Amygdala (tissue), 56 donors: ENCODE measurements around the gene KCNK3.

Experiments
- DNase-seq, 56 donors: peaks; one replicate each; lab custom pipeline; 2025; lab: John Stamatoyannopoulos, UW

Gene KCNK3

GRCh38 chr2:26724784-26725520 is 32.4 kb downstream of the KCNK3 start:
- no peak for DNase-seq

GRCh38 chr2:26725521-26725820 is 32.9 kb downstream of the KCNK3 start:
- DNase-seq, result no peak

DNA sequence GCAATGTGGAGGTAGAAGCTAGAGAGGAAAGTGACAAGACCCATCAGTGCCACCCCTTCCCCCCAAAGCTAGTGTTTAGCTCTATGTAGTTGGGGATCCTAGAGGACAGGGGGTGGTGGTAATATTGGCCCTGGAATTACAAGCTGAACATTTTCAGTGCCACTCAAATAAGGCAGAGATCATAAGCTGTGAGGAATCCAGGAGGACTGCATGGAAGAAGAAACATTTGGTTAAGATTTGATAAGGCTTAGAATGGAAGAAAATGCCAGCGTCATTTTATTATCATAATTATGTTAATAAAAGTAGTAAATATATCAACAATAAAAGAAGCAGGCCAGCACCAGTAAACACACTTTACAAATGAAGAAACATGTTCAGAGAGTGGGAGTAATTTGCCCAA is 33.7 kb downstream of the KCNK3 start:
- DNase-seq, result no peak

GRCh38 chr2:26727641-26728561 is 35.4 kb downstream of the KCNK3 start:
- no peak for DNase-seq

DNA sequence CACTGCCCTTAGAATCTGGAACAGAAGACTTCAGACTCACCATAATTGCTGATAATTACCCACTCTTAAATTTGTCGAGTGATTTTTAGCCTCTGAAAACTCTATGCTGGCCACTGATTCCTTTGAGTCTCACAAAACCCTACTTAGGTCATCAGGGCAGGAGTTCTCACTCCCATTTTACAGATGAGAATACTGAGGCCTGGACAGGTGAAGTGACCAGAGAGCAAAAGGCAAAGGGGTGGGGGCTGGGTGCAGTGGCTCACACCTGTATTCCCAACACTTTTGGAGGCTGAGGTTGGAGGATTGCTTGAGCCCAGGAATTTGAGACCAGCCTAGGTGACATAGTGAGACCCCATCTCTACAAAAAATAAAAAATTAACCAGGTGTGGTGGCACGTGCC is 36.8 kb downstream of the KCNK3 start:
- DNase-seq, result no peak

DNA sequence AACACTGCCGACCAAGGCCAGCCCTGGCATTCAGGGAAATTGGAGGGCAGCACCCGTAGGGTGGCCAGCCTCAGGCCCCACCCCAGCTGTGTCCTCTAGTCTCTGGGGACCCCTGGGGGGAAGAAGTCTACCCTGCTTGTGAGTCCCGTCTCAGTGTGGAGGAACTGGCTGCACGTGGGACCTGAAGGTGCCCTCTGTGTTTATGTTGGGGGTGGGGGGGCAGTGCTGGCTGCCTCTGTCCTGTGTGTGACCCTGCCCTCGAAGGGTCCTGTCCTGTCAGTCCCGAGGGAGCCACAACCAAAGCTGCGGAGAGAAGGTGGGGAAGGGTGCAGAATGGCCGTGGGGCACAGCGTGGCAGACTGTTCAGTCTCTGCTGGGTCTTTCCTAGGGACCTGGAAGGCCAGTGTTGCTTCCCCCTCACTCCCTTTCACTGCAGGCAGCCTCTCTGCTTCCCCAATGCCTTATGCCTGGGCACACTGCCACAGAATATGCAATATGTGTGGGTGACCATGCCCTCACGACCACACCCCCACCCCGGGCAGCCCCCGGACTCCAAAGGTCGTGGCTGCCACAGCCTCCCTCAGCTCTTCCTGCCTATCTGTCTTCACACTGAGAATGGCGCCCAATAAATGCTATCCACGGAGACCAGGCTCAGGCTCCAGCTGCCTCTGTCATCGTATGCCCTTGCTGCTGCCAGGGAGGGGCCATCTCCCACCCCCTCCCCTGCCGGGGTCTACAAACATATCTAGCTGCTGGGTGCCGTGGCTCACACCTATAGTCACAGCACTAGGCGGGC is 38.2 kb downstream of the KCNK3 start:
- DNase-seq, result no peak

DNA sequence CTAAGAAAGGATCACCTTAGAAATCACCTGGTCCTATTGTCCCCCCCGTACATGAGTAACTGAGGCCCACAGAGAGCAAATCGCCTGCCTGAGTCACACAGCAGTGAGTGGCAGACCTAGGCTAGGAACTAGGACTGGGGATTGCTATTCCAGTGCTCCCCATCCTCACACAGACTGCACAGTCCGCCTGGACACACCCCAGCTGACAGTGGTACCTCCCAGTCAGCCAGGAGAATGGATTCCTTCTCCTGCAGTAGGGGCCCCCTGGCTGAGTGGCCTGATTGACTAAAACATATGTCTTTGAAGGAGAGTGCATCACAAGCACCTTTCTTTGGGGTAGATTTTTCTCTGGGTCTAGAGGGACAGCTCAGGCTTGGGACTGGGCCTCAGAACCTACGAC is 39.2 kb downstream of the KCNK3 start:
- no peak for DNase-seq

GRCh38 chr2:26732446-26732845 is 39.9 kb downstream of the KCNK3 start:
- DNase-seq, result no peak

- DNase-seq, result no peak
Measured at GRCh38 chr2:26733413-26733812, 40.9 kb downstream of the KCNK3 start.

DNA sequence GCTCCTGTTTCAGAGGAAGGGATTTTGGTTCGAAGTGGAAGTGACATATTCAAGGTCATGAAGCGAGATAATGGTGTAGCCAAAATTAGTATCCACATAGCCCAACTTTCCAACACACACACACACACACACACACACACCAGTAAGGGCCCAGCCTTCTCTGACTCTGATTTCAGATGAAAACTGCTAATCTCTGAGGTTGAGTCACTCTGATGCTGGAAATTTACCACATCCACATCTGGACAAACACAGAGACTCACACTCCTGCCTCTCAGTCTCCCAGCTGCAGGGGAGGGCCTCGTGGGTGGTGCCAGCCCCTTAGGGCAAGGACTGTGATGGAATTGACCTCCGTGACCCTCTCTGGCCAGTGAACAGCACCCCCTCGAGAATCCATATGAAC is 42.6 kb downstream of the KCNK3 start:
- DNase-seq, result no peak

DNA sequence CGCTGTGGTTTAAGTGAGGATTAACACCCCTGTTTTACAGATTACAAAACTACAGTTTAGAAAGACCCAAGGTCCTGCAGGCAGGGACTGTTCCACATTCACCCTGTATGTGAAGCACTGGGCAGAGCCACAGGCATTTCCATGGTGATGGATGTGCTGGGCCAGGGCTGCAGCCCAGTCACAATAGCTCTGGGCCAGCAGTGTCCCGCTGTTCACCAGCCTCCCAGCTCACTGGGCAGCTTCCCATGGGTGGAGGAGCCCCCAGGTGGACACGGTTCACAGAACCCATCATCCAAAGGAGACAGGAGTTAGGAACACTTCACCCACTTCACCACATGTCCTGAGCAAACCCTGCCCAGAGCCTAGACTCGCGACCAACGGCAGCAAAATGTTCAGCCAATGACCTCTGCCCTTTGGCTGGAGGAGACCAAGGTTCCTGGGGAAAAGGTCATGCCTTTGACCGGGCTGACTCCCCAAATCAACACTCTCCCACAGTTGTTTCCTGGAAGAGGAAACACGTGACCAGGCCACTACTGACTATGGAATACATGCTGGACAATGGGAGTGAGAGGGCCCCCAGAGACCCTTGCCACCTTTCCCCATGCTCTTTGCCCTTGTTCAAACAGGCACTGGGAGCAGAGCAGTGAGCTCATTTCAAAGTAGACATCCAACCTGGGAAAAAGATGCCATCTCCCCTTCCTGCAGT is 43.5 kb downstream of the KCNK3 start:
- DNase-seq, result peak in 20 of 56 donors; percentile 3 to 61 (median 21)

DNA sequence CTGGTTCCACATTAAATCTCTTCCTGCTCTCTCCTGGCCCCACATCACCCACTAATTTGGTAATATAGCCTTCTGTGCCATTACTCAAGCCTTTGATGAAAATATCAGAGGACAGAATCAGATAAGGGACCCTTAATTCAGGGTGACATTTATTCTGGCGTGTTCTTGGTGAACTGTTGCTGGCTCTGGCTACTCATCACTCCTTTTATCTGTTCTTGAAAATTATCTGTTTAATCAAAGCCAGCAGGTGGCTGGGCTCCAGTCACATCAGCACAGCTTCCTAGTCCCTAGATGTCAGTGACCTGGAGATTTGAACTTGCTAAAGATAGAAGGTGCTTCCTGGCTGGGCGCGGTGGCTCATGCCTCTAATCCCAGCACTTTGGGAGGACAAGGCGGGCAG is 44.7 kb downstream of the KCNK3 start:
- no peak for DNase-seq

DNA sequence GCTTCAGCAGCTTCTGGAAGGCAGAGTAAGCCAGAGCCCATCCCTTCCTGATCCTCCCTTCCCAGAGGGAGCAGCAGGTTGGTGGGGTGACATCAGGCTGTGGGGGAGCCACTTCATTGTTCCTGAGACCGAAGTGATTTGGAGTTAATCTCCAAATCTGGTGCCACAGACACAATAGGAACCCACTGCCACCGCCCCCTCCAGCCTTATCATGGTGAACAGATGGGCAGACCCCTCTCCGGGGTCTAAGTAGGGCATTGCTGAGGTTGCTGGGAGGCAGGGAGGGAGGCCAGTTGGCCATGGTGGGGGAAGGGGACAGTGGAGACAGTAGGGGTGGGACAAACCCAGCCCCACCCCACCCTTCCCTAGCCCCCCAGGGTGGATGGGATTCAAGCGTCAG is 46.0 kb downstream of the KCNK3 start:
- no peak for DNase-seq

DNA sequence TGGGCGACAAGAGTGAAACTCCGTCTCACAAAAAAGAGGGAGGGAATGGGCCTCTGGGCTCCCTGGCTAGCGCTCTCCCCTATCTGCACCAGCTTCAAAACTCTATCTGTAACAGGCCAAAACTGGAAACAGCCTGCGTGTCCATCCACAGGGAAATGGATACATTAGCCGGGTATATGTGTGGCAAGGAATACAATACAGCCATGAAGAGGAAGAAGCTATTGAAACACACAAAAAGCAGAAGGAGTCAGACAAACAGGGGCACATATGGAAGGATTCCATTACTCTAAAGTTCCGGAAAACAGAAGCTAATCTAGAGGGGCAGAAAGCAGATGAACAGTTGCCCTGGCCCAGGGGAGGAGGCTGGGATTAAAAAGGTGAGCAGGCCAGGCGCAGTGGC is 47.0 kb downstream of the KCNK3 start:
- DNase-seq, result no peak

DNA sequence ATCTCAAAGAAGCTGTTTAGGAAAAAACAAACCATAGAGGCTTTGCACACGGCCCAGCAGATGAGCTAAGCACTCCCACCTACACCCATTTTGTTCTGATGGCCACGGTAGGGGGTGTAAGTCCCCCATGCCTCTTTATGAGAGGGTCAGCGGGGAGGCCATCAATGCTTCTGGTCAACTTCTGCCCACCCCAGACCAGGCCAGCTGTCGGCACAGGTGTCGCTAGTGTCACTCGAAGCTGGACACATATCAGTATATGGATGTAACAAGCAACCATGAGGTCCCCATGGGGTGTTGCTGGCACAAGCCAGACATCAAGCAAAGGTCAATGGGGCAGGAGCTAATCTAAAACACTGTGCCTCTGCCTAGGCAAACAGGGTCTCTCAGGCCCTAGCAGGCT is 47.8 kb downstream of the KCNK3 start:
- no peak for DNase-seq

- no peak for DNase-seq
Measured at GRCh38 chr2:26740890-26741302, 48.4 kb downstream of the KCNK3 start.

- no peak for DNase-seq
Measured at GRCh38 chr2:26742048-26742770, 49.7 kb downstream of the KCNK3 start.

GRCh38 chr2:26743852-26744251 is 51.3 kb downstream of the KCNK3 start:
- DNase-seq, result no peak

DNA sequence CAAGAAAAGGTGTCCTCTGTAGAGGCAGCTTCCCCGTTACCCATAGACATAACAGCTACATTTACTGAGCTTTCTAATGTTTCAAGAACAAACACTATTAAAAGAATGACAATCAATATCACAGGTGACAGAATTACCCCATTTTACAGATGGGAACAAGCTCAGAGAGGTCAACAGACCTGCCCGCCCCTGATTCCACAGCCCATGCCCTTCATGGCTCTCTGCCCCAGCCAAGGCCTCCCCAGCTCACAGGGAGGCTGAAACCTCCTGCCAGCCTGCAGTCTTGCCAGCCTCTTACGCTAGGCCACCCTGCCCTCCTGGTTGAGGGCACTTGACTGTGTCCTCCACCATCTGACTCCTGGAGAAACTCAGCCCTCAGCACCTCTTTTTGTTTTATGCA is 52.4 kb downstream of the KCNK3 start:
- no peak for DNase-seq
